B cell (primary cell): ENCODE results near the gene NDUFS6.

ENCODE experiments used
- CTCF ChIP-seq: fragments of 200-600 bp; IDR thresholded peaks from one replicate; pipeline ENCODE4 v1.8.0; 2022; ENCODE audit warnings: antibody characterized with exemption, mild to moderate bottlenecking
- EZH2 ChIP-seq: IDR thresholded peaks from 2 replicates; pipeline ENCODE4 v1.6.1; 2012; ENCODE audit warnings: borderline replicate concordance, low read depth, mild to moderate bottlenecking, moderate library complexity, low read length; ENCODE audit not compliant: insufficient read depth, poor library complexity, severe bottlenecking

- TF ChIP-seq CTCF = no peak
- no peak for TF ChIP-seq EZH2
These were observed 63.8 kb downstream of the NDUFS6 start for GRCh38 chr5:1864896-1865440.
